ENCODE results near the gene C10orf71.

C10orf71 gene

GRCh38 chr10:49280001-49280408 is 19.0 kb upstream of the C10orf71 start:
- Histone ChIP-seq H3K4me3 (ENCODE audit: low read depth, low read length, poor library complexity, severe bottlenecking) (no peak overlapping the region), H3K27ac (ENCODE audit: low read depth, low read length, poor library complexity, severe bottlenecking) (no peak overlapping the region), H4K20me1 (ENCODE audit: insufficient read depth, low read length) (no peaks in the 10 kb centered on the region), H3K4me1 (ENCODE audit: insufficient read depth, low read length, severe bottlenecking) (no peaks in the 10 kb centered on the region), H3F3A (ENCODE audit: insufficient read depth, low read length) (no peaks in the 10 kb centered on the region), H2AFZ (ENCODE audit: low read length) (no peak overlapping the region), H3K4me2 (ENCODE audit: low read length) (no peak overlapping the region), H3K9ac (ENCODE audit: low read length) (no peak overlapping the region), H3K9me3 (ENCODE audit: low read length) (no peaks in the 10 kb centered on the region), H3K36me3 (ENCODE audit: insufficient read depth, low read length) (no peaks in the 10 kb centered on the region), H3K9me2 (ENCODE audit: low read depth, low read length) (no peaks in the 10 kb centered on the region), H3K27me3 (ENCODE audit: insufficient read depth, low read length) (no peaks in the 10 kb centered on the region; the same call in 1 of the 2 replicates), H3K79me2 (ENCODE audit: insufficient read depth, low read length) (no peaks in the 10 kb centered on the region)
- TF ChIP-seq CTCF (IDR thresholded peaks at IDR 0.05; ENCODE audit: low read length) (no peak), EZH2 (IDR thresholded peaks at IDR 0.05; ENCODE audit: borderline replicate concordance, low read length) (no peak)

GRCh38 chr10:49281461-49281860 is 17.5 kb upstream of the C10orf71 start:
- Histone ChIP-seq H3K27me3 (ENCODE audit: insufficient read depth, low read length) (peaks cover 3% of the 10 kb centered on the region; the same call in 1 of the 2 replicates), H3K9me2 (ENCODE audit: low read depth, low read length) (no peaks in the 10 kb centered on the region), H3K9me3 (ENCODE audit: low read length) (no peaks in the 10 kb centered on the region), H3K27ac (ENCODE audit: low read depth, low read length, poor library complexity, severe bottlenecking) (no peak overlapping the region), H4K20me1 (ENCODE audit: insufficient read depth, low read length) (no peaks in the 10 kb centered on the region), H3K9ac (ENCODE audit: low read length) (no peak overlapping the region), H3K4me3 (ENCODE audit: low read depth, low read length, poor library complexity, severe bottlenecking) (no peak overlapping the region), H3K4me1 (ENCODE audit: insufficient read depth, low read length, severe bottlenecking) (no peaks in the 10 kb centered on the region), H2AFZ (ENCODE audit: low read length) (no peak overlapping the region), H3K4me2 (ENCODE audit: low read length) (no peak overlapping the region), H3F3A (ENCODE audit: insufficient read depth, low read length) (no peaks in the 10 kb centered on the region), H3K36me3 (ENCODE audit: insufficient read depth, low read length) (no peaks in the 10 kb centered on the region), H3K79me2 (ENCODE audit: insufficient read depth, low read length) (no peaks in the 10 kb centered on the region)
- TF ChIP-seq EZH2 (IDR thresholded peaks at IDR 0.05; ENCODE audit: borderline replicate concordance, low read length), result no peak
- TF ChIP-seq CTCF (IDR thresholded peaks at IDR 0.05; ENCODE audit: low read length), result peak; percentile 62

- H3K4me2 ChIP-seq (ENCODE audit: low read length), result no peak overlapping the region
- no peaks in the 10 kb centered on the region for H3K9me2 ChIP-seq (ENCODE audit: low read depth, low read length)
- H4K20me1 ChIP-seq (ENCODE audit: insufficient read depth, low read length), result no peaks in the 10 kb centered on the region
- H2AFZ ChIP-seq (ENCODE audit: low read length), result no peak overlapping the region
- no peaks in the 10 kb centered on the region for H3K4me1 ChIP-seq (ENCODE audit: insufficient read depth, low read length, severe bottlenecking)
- no peaks in the 10 kb centered on the region for H3K79me2 ChIP-seq (ENCODE audit: insufficient read depth, low read length)
- H3K4me3 ChIP-seq (ENCODE audit: low read depth, low read length, poor library complexity, severe bottlenecking), result no peak overlapping the region
- no peaks in the 10 kb centered on the region for H3K36me3 ChIP-seq (ENCODE audit: insufficient read depth, low read length)
- H3K9me3 ChIP-seq (ENCODE audit: low read length), result no peaks in the 10 kb centered on the region
- no peaks in the 10 kb centered on the region for H3F3A ChIP-seq (ENCODE audit: insufficient read depth, low read length)
- TF ChIP-seq EZH2 (IDR thresholded peaks at IDR 0.05; ENCODE audit: borderline replicate concordance, low read length) (no peak), CTCF (IDR thresholded peaks at IDR 0.05; ENCODE audit: low read length) (no peak)
- H3K27ac ChIP-seq (ENCODE audit: low read depth, low read length, poor library complexity, severe bottlenecking), result no peak overlapping the region
- H3K9ac ChIP-seq (ENCODE audit: low read length), result no peak overlapping the region
- peaks cover 3% of the 10 kb centered on the region; the same call in 1 of the 2 replicates for H3K27me3 ChIP-seq (ENCODE audit: insufficient read depth, low read length)
Observed at GRCh38 chr10:49282306-49282705, 16.7 kb upstream of the C10orf71 start.

All from OCI-LY1 (cell line).